ENCODE measurements around the gene MARK4. TPM values are rescaled to one million over a fixed set of nuclear protein-coding genes. Genes with fewer than 3 reads are reported as not detected.

The MARK4 gene
- total and polyA plus RNA-seq, 9 donors: 14.2 to 53.3 (median 43.1) TPM

GRCh38 chr19:45348367-45349125 lies 97.5 kb downstream of the MARK4 start:
- Histone ChIP-seq H3K27me3 (peaks cover 2% of the 10 kb centered on the region), H3K36me3 (no peaks in the 10 kb centered on the region), H3K4me3 (no peak overlapping the region), H3K4me1 (ENCODE audit: insufficient read depth) (no peaks in the 10 kb centered on the region), H3K27ac (no peak overlapping the region), H3K9me3 (no peaks in the 10 kb centered on the region)
- no peak for DNase-seq
- TF ChIP-seq POLR2A (IDR thresholded peaks at IDR 0.05) (no peak), EP300 (IDR thresholded peaks at IDR 0.05) (no peak), CTCF (IDR thresholded peaks at IDR 0.05) (no peak)
- intact Hi-C loops (cut with DNase I): no loop called here
- WGBS, 3 donors: 50 to 70% (median 62%) methylated on average over 23 of the region's 23 CpGs

- peaks cover 2% of the 10 kb centered on the region for H3K27me3 ChIP-seq
- TF ChIP-seq CTCF (IDR thresholded peaks at IDR 0.05): no peak
- no peak for TF ChIP-seq POLR2A (IDR thresholded peaks at IDR 0.05)
- no peak for TF ChIP-seq EP300 (IDR thresholded peaks at IDR 0.05)
- no peak for DNase-seq
- no peaks in the 10 kb centered on the region for H3K9me3 ChIP-seq
- intact Hi-C loops (cut with DNase I): no loop called here
- no peak overlapping the region for H3K4me3 ChIP-seq
- H3K27ac ChIP-seq: no peak overlapping the region
- 39 to 61% (median 44%) methylated on average over 3 of the region's 3 CpGs for WGBS, 3 donors
- H3K36me3 ChIP-seq: no peaks in the 10 kb centered on the region
- no peaks in the 10 kb centered on the region for H3K4me1 ChIP-seq (ENCODE audit: insufficient read depth)
Measured at GRCh38 chr19:45349126-45349415, 98.0 kb downstream of the MARK4 start.

- H3K27me3 ChIP-seq: peaks cover 2% of the 10 kb centered on the region
- intact Hi-C loops (cut with DNase I): no loop called here
- WGBS, 3 donors: 82 to 90% (median 89%) methylated on average over 17 of the region's 17 CpGs
- TF ChIP-seq EP300 (IDR thresholded peaks at IDR 0.05) (no peak), CTCF (IDR thresholded peaks at IDR 0.05) (no peak), POLR2A (IDR thresholded peaks at IDR 0.05) (no peak)
- no peak overlapping the region for H3K27ac ChIP-seq
- no peaks in the 10 kb centered on the region for H3K9me3 ChIP-seq
- no peak for DNase-seq
- H3K36me3 ChIP-seq: no peaks in the 10 kb centered on the region
- H3K4me1 ChIP-seq (ENCODE audit: insufficient read depth): no peaks in the 10 kb centered on the region
- H3K4me3 ChIP-seq: no peak overlapping the region
Measured at GRCh38 chr19:45349430-45349941, 98.4 kb downstream of the MARK4 start.

- DNase-seq: no peak
- no peak overlapping the region for H3K4me3 ChIP-seq
- intact Hi-C loops (cut with DNase I): no loop called here
- H3K9me3 ChIP-seq: no peaks in the 10 kb centered on the region
- no peaks in the 10 kb centered on the region for H3K4me1 ChIP-seq (ENCODE audit: insufficient read depth)
- H3K27ac ChIP-seq: no peak overlapping the region
- H3K36me3 ChIP-seq: no peaks in the 10 kb centered on the region
- WGBS, 3 donors: 77 to 81% (median 80%) methylated on average over 17 of the region's 17 CpGs
- peaks cover 2% of the 10 kb centered on the region for H3K27me3 ChIP-seq
- no peak for TF ChIP-seq POLR2A (IDR thresholded peaks at IDR 0.05)
- TF ChIP-seq CTCF (IDR thresholded peaks at IDR 0.05): no peak
- no peak for TF ChIP-seq EP300 (IDR thresholded peaks at IDR 0.05)
Measured at GRCh38 chr19:45350477-45351058, 99.5 kb downstream of the MARK4 start.

Data from ovary (tissue), 9 donors.